Activated CD8-positive, alpha-beta memory T cell treated with anti-CD3 and anti-CD28 coated beads for 1 hour (primary cell): Measurements from ENCODE around the gene HAGH.
"Not testable (repeated sequence)": the region's sequence is repeated elsewhere in the genome, so short reads cannot be mapped to it uniquely, and the experiment has no call there.

Source experiments
- DNase-seq, 2 donors: peaks; one replicate each; pipeline ENCODE4 v3.0.0-alpha.2; 2020; ENCODE audit warnings: low read depth in 1 of 2; ENCODE audit errors: extremely low read depth in 1 of 2

Gene HAGH

DNA sequence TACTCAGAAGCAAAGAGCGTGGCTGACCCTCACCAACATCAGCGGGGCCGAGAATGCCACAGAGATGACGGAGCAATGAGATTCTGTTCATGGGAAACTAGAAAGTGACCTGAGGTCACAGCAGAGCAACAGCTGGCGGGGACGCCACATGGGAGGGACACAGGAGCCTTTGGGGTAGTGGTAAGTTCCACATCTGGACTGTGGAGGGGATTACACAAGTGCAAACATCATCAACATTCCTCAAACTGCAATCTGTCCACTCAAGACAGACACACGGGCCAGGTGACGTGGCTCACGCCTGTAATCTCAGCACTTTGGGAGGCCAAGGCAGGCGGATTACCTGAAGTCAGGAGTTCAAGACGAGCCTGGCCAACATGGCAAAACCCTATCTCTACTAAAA lies 11.2 kb downstream of the HAGH start:
- no peak for DNase-seq

DNA sequence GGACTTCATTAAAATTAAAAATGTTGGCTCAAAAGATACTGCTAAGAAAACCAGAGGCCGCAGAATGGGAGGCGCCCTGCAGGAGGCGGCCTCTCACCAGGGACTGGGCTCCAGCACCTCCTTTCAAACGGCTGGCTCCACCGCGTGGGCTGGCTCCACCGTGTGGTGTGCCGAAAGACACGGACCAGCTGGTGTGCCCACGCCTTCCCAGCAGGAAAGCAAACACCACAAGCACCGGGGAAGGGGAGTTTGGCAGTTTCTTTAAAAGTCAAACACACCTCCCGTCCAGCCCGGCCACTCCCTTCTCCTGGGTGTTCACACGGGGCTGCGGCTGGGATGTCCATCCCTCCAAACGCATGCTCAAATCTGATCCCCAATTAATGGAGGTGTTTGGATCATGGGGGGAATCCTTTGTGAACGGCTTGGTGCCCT lies 13.9 kb downstream of the HAGH start:
- DNase-seq, result no peak

DNA sequence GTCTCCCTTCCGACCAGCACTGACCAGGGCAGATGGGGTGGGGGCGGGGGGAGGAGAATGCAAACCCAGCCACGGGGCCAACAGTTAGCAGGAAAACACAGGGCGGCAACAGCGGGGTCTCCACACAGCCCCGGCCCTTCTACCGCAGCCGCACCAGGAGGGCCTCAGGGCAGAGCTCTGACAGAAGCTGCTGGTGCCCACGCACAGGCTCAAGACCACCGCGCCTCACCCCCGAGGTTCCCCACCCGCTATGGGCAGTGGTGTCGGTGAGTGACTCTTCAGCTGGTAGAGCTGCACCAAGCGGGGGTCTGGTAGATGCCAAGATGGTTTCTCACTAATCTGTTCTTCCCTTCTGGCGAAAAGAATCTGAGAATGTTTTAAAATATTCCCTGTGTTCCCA lies 16.1 kb downstream of the HAGH start:
- no peak for DNase-seq

DNA sequence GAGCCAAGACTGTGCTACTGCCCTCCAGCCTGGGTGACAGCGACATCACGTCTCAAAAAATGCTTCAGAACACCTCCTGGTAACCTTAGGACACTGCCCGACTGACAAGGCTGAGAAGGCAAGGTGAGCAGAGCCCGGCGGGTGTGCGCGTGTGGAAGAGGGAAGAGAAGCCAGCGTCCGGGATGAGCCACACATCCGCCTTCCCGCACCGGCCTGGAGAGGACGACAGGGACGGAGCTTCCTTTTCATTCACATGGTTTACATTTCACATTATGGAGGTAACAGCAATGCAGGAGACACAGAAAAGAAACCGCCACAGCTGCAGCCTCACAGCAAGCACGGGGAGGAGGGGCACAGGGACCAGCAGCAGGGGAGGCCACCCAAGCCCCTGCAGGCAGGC lies 16.5 kb downstream of the HAGH start:
- no peak for DNase-seq

DNA sequence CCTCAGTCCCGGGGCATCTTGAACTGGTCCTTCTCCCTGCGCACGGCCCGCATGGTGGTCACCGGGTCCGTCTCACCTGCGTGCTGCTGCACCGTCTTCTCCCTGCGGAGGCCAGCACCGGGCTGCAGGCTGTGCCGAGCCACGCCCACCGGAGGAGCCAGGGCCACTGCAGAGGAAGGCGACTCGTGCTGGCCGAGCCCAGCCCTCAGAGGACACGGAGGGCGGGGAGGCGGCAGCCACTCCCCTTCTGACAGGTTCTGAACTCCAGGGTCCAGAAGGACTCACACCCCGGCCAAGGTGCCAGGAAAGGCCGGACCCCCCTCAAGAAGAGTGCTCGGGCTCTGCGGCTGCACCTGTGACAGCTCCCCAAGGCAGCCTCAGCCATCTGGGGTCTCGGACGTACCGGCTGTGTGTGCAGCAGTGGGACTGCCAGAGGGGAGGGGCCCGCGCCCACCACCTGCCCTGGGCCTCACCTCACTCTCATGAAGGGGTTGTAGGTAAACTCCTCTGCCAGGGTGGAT lies 17.3 kb downstream of the HAGH start:
- DNase-seq, result no peak

DNA sequence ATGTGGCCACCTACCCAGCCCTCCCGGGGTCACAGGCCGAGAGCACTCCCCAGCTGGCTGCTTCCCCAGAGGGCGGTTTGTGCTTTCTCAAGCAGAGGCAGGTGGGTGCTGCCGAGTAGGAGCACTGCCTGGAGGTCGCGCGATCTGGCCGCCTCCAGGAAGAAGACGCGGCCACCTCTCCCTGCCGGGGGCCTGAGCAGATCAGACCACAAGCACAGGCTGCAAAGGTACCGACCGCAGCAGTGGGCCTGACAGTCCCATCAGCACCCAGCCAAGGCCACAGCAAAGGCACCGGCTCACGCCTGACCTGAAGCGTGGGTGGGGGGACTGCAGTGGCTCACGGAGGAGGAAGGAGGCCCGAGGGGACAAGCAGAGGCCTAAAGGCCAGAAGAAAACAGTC lies 17.9 kb downstream of the HAGH start:
- DNase-seq, result no peak

DNA sequence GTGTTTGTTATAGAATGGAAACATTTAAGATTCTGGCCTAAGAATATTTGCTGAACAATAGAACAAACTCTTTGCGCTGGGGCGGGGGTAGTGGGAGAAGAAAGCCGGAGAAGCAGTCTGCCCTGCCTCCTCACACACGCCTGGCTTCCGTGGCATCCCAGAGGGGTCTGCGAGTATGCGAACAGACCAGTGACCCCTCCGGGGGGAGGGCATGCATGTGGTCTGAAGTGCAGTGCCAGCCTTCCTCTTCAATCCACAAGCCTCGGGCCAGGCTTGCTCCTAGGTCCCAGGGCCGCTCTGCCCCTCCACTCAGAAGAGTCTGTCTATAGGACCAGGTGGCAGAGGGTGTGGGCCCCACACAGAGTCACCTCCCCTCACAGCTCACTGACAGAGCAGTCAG lies 19.0 kb downstream of the HAGH start:
- no peak for DNase-seq

DNA sequence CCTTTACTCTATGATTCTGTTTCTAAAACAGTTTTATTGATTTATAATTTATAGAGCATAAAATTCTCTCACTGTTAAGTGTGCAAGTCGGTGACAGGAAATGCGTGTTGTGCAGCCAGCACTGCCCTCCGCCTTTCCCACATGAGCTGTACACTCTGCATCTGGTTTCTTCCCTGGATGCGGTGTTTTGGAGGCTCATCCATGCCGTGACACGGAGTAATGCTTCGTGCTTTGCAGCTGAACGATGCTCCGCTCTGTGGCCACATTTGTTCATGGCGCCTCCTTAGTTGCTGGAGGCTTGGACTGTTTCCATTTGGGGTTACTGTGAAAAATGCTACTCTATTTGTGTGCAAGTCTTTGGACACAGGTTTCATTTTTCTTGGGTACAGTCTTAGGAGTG lies 25.9 kb downstream of the HAGH start:
- no peak for DNase-seq

DNA sequence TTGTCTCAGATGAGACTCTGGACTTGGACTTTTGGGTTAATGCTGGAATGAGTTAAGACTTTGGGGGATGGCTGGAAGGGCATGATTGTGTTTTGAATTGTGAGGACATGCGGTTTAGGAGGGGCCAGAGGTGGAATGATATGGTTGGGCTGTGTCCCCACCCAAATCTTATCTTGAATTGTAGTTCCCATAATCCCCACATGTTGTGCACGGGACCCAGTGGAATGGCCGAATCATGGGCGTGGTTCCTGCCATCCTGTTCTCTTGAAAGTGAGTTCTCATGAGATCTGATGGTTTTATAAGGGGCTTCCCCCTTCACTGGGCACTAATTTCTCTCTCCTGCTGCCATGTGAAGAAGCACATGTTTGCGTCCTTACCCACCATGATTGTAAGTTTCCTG lies 27.4 kb downstream of the HAGH start:
- DNase-seq, result not testable (repeated sequence)

DNA sequence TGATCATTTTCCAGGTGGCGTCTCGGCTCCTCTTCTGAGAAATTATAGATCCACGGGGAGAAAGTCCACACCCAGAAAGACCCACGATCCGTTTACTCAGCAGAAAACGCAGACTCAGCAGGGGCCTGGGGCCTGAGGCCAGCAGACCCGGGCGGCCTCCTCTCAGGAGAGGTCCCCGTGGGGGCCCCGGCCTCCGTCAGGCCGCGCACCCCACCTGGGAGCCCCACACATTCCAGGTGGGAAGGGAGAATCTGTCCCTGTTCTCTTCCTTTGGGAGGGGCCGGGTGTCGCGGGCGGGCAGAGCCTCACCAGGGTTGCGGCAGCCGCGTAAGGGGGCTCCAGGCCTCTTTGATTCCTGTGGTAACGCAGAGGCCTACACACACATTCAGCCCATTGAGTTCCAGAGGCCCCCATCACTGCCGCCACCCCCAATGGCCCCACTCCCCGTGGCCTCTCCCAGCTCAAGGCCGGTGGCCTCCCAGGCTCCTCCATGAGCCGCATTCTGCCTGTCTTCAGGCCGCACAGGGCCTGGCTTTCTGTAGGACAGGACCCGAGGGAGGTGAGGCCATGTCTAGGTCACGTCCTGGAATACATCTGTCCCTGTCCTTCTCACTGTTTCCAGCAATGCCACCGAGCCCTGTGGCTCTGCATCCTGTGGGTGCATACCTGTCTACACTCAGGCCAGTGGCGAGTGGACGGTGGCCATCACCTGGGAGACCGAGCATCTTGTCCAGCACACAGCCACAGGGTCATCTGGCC lies 31.5 kb downstream of the HAGH start:
- DNase-seq, result no peak

DNA sequence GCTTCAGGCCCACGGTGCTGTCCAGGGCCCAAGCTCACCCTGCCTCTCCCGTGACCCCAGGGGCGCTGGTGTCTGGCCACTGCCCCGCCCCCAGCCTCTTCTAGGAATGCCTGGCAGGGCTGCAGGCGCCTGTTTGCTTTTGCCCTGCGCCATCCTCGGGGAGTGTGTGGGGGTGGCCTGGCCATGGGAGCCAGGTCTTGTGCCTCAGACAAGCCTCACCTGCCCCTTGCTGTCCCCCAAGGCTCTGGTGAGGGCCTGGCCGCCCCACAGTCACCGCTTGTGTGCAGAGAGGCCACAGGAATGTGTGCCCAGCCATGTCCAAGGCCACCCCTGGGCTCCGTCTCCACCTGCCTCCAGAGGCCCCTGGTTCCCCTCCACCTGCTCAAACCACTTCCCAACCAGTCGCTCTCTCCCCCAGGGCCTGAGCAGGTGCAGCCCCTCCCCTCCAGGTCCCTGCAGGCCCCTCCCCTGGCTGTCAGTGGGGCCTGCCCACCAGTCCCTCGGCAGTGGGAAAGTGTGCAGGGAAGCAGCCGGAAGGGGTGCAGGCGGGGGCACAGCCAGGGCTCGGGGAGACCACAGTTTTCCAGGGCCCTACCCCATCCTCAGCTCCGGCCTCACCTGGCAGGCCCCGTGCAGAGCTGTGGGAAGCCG lies 32.3 kb downstream of the HAGH start:
- DNase-seq, result no peak

DNA sequence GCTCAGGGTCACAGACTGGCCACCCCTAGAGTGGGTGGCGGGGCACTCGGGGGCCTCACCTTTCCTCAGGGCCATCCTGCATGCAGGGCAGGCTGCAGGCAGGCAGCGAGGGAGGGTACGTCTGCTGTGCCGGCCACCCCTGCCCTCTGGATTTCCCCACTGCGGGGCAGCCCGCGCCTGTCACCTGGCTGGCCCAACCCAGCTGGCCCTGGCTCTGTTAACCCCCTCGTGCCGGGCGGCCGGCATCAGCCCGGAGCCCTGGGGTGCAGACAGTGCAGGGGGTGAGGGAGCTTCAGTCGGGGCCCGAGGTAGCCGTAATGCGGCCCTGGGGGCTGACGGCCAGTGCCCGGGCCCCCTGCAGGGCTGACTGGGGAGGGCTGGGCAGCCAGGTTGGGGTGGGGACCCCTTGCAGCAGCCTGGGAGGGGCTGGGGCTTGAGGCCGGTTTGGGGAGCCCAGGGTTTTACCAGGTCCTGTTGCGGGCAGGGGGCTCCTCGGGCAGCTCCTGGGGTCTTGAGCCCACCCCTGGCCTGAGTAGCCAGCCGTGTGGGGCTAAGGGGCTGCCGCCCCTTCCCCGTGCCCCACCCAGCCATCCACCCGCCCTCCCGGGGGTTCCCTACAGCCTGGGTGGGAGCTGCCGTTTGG lies 32.9 kb downstream of the HAGH start, which contains the start of gene IGFALS:
Gene IGFALS (minus strand): TSS at position 128 of the 643 bp plus-strand sequence. CDS start 53 bp downstream, at position 75.
- DNase-seq, result no peak

DNA sequence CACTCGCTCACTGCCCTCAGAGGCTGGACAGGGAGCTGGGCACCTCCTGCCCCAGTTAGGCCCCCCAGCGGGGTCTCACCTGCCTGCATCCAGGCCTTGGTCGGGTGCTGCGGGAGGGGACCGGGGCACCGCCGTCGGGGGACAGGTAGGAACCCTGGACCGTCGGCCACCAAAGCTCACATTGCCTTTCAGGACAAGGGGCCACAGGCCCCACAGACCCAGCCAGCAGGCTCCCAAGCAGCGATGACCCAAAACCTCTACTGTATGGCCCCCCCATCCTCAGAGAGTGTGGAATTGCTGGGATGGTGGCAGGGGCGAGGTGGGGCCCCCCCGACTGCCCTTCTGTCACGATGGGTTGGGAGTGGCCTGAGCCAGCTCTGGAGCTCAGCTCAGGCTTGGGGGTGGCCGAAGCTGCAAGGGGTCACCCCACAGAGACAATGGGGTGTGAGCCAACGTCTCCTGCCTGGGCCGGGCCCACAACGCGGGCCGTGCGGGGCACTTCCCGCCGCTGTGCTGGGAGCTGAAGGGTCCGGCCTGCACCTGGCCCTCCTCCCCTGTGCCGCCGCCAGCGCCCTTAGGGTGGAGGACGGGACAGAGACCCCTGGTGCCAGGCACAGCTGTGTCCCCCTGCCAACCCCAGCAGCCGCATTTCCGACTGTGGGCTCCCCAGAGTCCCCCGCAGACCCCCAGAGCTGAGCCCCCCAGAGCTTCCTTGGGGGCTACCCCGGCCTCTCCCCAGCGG lies 33.6 kb downstream of the HAGH start:
- DNase-seq, result no peak

DNA sequence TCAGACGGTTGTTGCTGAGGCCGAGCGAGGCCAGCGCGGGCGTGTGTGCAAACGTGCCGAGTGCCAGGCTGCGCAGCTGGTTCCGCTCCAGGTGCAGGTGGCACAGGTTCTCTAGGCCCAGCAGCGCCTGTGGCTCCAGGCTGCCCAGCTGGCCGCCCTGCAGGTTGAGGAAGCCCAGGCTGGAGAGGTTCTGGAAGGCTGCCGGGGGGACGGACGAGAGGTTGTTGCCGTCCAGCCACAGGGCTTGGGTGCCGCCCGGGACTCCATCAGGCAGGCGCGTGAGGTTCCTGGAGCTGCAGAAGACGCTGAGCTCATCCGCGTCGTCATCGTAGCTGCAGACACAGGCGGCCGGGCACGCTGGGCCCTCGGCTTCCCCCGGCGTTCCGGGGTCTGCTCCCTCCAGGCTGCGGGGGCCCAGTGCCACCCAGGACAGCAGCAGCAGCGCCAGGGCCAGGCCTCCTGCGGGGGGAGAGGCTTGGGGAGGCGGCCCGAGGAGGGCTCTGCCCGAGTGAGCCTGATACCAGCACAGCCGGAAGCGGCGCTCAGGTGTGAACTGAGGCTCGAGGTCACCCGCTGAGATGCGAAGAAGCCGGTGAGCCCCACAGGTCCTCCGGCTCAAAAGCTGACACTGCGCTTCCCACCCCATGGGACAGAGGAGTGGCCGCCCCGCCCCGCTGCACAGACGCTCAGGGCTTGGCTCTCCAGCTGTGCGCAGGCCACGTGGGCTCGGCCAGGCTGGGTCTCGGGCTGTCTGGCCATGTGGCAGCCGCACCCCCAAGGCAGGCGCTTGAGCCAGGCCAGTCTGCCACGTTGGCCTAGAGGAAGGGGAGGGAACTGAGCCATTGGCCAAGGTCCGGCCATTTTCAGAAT lies 34.4 kb downstream of the HAGH start:
- no peak for DNase-seq

DNA sequence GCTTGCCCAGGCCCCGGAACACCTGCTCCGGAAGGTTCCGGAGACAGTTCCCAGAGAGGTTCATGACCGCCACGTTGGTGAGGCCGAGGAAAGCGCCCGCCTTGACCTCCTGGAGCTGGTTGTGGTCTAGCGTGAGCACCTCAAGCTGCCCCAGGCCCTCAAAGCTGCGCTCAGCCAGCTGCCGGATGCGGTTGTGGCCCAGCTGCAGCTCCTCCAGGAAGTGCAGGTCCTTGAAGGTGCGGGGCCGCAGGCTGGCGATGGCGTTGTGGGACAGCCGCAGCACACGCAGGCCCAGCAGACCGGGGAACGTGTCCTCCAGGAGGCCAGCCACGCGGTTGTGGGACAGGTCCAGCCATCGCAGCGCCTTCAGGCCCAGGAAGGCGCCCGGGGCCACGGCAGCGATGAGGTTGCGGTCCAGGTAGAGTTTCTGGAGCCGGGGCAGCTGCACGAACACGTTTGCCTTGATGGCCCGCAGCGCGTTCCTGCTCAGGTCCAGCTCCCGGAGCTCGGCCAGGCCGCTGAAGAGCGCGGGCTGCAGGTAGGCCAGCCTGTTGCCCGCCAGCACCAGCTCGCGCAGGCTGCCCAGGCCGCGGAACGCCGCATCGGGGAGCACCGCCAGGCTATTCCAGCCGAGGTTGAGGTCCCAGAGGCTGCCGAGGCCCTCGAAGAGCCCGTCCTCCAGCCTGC lies 35.2 kb downstream of the HAGH start:
- no peak for DNase-seq

DNA sequence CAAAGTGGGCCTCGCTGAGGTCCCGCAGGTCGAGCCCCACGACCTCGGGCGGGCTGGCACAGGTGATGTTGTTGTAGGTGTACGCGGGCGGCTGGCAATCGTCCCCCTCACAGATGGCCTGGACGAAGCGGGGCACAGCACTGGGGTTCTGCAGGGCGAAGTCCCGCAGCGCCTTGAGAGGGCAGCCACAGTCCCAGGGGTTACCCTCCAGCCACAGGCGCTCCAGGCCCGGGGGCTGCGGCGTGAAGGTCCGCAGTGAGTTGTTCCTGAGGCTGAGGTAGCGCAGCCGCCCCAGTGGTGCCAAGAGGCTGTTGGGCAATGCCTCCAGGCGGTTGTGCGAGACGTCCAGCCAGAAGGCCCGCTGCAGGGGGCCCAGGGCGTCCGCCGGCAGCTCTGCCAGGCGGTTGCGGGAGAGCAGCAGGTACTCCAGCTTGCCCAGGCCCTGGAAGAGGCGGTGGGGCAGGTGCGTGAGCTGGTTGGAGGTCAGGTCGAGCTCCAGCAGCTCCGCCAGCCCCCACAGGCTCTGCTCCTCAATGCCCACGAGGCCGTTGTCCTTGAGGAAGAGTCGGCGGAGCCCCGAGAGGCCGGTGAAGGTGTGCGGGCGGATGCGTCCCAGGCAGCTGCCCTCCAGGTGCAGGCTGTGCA lies 35.9 kb downstream of the HAGH start:
- no peak for DNase-seq

DNA sequence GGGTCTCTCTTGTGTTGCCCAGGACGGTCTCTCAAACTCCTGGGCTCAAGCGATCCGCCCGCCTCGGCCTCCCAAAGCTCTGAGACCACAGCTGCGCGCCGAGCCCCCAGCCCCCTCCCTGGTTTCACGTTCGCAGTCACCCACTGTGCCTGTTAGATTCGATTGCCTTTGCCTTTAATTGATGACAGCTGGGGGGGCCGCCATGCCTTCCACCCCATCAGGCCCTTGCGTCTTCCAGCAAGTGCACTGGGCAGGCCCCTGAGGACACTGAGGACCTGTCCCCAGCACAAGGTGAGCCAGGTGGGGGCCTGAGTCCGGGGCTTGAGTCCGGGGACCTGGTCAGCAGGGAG lies 36.4 kb downstream of the HAGH start:
- DNase-seq, result no peak

DNA sequence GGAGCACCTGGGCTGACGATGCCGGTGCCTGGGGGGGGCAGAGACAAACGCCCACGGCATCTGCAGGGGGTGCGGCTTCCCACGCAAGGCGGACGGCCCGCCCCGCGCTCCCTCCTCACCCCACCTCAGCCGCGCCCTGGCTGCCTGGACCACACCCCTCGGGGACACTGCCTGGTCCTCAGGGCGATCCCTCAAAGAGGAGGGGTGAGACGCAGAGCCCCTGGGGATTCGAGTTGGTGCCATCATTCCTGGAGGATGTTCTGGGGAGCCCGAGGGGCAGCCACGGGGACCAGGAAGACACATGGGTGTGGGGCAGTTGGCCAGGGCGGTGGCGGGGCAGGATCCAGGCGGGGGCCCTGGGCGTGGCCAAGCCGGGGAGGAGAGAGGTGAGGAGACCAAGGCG lies 37.0 kb downstream of the HAGH start:
- no peak for DNase-seq

DNA sequence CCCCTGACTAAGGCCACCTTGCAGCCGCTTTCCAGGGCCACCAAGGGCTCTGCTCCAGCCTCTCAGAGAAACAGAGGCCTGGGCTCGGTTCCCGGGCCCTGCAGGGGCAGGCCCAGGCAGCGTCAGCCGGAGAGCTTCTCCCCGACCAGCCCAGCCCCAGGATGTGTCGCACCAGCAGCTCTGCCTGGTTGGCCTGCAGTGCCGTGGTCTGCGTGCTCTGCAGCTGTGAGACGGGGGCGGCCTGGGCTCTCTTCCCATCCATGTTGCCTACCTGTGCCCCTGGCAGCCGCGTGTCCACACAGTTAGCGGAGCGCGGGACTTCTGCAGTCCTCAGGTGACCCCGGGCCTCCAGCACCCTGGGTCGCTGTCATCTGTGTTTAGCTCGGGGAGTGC lies 37.9 kb downstream of the HAGH start:
- DNase-seq, result no peak
